Lower lobe of right lung (tissue), 2 donors: ENCODE results near the gene ATF3. TPM values are rescaled to one million over a fixed set of nuclear protein-coding genes. Genes with fewer than 3 reads are reported as not detected.
A peak's percentile ranks its signal among the peaks of the same experiment; 100 is the strongest.

ENCODE experiments used
- ATAC-seq, 2 donors: fragments of 200-7000 bp; cut with Tn5 transposase; one replicate each; pipeline ENCODE4 v1.9.1; 2020 to 2022; ENCODE audit warnings: mild to moderate bottlenecking in 2 of 2, moderate library complexity in 2 of 2
- DNase-seq: peaks from one replicate; pipeline ENCODE4 v3.0.0-alpha.2; 2020
- H3K27ac ChIP-seq: fragments of 200-600 bp; one replicate; pipeline ENCODE4 v1.8.0; 2022
- H3K27me3 ChIP-seq: fragments of 200-600 bp; one replicate; pipeline ENCODE4 v1.8.0; 2022; ENCODE audit warnings: low read depth
- H3K36me3 ChIP-seq: fragments of 200-600 bp; one replicate; pipeline ENCODE4 v1.8.0; 2022; ENCODE audit warnings: mild to moderate bottlenecking
- H3K4me1 ChIP-seq: fragments of 200-600 bp; one replicate; pipeline ENCODE4 v1.8.0; 2022
- H3K4me3 ChIP-seq: fragments of 200-600 bp; one replicate; pipeline ENCODE4 v1.8.0; 2022; ENCODE audit warnings: mild to moderate bottlenecking
- H3K9me3 ChIP-seq: fragments of 200-600 bp; one replicate; pipeline ENCODE4 v1.8.0; 2022
- CTCF ChIP-seq: fragments of 200-600 bp; IDR thresholded peaks from one replicate; pipeline ENCODE4 v1.8.0; 2022; ENCODE audit warnings: antibody characterized with exemption, mild to moderate bottlenecking
- intact Hi-C: fragments of 100-400 bp; cut with DNase I; formaldehyde crosslinking; loops from one replicate; pipeline ENCODE4 v1.11.0; 2022
- total RNA-seq: library from RNA; stranded (reverse); fragmentation: NEBNext Ultra II Directional; extraction: Animal tissue kit (Norgen Biotek cat#: 25700); gene quantifications from one replicate; pipeline ENCODE4 v1.2.1, GENCODE V29; 2021
- donor health status: DM: no; HTN: yes; CAD: no; lungs with severe emphysema.

The ATF3 gene
- total RNA-seq, 1 donor from 2014 or later: 25.8 TPM

GRCh38 chr1:212622467-212622866, 13.9 kb downstream of the ATF3 start:
- intact Hi-C loops: no loop called here
- DNase-seq: no peak
- TF ChIP-seq CTCF: no peak
- Histone ChIP-seq H3K27me3 (no peaks in the 10 kb centered on the region), H3K4me1 (no peaks in the 10 kb centered on the region), H3K27ac (no peak overlapping the region), H3K4me3 (no peak overlapping the region), H3K9me3 (no peaks in the 10 kb centered on the region), H3K36me3 (peaks cover 29% of the 10 kb centered on the region)
- ATAC-seq: peak in 1 of 2 donors; percentile 2

- DNase-seq (no peak), ATAC-seq (peak in 1 of 2 donors; percentile 10)
- no peaks in the 10 kb centered on the region for H3K27me3 ChIP-seq
- TF ChIP-seq CTCF: no peak
- H3K9me3 ChIP-seq: no peaks in the 10 kb centered on the region
- H3K36me3 ChIP-seq: peaks cover 25% of the 10 kb centered on the region
- intact Hi-C loops: no loop called here
- H3K4me3 ChIP-seq: no peak overlapping the region
- H3K27ac ChIP-seq: no peak overlapping the region
- H3K4me1 ChIP-seq: no peaks in the 10 kb centered on the region
These were observed 14.3 kb downstream of the ATF3 start for GRCh38 chr1:212622906-212623305.

GRCh38 chr1:212623603-212624002, 15.0 kb downstream of the ATF3 start:
- H3K27ac ChIP-seq: no peak overlapping the region
- intact Hi-C loops: no loop called here
- TF ChIP-seq CTCF: no peak
- ATAC-seq: peak; percentile 15 to 24
- no peak overlapping the region for H3K4me3 ChIP-seq
- peaks cover 18% of the 10 kb centered on the region for H3K36me3 ChIP-seq
- no peaks in the 10 kb centered on the region for H3K27me3 ChIP-seq
- no peak for DNase-seq
- no peaks in the 10 kb centered on the region for H3K4me1 ChIP-seq
- H3K9me3 ChIP-seq: no peaks in the 10 kb centered on the region

- H3K4me3 ChIP-seq: no peak overlapping the region
- peaks cover 4% of the 10 kb centered on the region for H3K36me3 ChIP-seq
- intact Hi-C loops: no loop called here
- no peak overlapping the region for H3K27ac ChIP-seq
- TF ChIP-seq CTCF: no peak
- ATAC-seq (no peak), DNase-seq (no peak)
- H3K4me1 ChIP-seq: peaks cover 10% of the 10 kb centered on the region
- H3K9me3 ChIP-seq: no peaks in the 10 kb centered on the region
- no peaks in the 10 kb centered on the region for H3K27me3 ChIP-seq
These were observed 16.5 kb downstream of the ATF3 start for GRCh38 chr1:212624976-212625501.

- H3K9me3 ChIP-seq: no peaks in the 10 kb centered on the region
- DNase-seq (no peak), ATAC-seq (no peak)
- no peak overlapping the region for H3K4me3 ChIP-seq
- no peak for TF ChIP-seq CTCF
- no peak overlapping the region for H3K27ac ChIP-seq
- H3K4me1 ChIP-seq: peaks cover 10% of the 10 kb centered on the region
- intact Hi-C loops: no loop called here
- no peaks in the 10 kb centered on the region for H3K27me3 ChIP-seq
- H3K36me3 ChIP-seq: no peaks in the 10 kb centered on the region
These were observed 17.4 kb downstream of the ATF3 start for GRCh38 chr1:212625781-212626450.
